ENCODE results near the gene NKX2-3.

NKX2-3 gene

DNA sequence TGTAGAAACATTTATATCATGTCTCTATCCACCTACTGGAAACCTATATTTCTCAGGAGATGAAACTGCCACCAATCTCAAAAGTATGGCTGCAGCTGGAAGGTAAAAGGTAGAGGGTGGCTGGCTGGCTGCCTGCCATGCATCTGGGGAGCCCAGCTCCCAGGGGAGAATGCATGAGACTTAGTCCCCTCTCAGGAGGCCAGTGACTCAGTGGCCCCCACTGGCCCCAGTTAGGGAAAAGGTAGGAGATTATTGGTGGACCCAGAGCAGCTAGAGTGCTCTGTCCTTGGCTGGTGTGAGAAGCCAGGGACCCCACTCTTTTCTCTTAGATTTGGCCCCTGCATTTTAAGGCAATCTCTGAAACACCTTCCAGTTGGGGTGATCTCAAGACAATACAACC is 6.8 kb upstream of the NKX2-3 start:
- intact Hi-C loops (cut with DNase I) = no loop called here
- DNase-seq = no peak

DNA sequence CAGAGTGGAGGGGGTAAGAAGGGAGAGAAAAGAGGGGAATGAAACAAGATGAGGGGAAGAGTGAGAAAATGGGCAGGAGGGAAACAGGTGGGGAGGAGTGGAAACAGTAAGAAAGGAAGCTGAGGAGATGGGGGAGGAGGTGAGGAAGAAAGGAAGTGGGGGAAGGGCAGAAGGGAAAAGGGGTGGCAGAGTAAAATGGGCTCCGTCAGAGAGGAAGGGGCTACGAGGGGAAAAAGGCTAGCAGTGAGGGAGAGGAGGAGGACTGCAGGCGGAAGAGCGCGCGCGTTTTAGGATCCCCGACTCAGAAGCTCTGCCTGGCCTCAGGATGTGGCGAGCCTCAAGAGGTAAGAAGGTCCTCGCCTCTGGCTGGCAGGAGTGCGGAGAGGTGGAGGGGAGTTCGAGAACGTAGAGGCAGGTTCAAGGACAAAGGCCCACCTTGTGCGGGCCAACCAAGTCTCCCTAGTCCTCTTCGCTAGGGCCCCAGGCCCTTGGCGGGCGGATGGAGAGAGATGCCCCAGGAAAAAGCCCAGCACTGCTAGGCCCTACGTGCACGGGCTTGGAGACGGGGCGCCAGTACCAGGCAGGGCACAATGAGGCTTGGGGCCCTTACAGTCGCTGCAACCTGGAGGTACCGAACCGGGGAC is 5.8 kb upstream of the NKX2-3 start:
- no peak for DNase-seq
- intact Hi-C loops (cut with DNase I) = no loop called here

DNA sequence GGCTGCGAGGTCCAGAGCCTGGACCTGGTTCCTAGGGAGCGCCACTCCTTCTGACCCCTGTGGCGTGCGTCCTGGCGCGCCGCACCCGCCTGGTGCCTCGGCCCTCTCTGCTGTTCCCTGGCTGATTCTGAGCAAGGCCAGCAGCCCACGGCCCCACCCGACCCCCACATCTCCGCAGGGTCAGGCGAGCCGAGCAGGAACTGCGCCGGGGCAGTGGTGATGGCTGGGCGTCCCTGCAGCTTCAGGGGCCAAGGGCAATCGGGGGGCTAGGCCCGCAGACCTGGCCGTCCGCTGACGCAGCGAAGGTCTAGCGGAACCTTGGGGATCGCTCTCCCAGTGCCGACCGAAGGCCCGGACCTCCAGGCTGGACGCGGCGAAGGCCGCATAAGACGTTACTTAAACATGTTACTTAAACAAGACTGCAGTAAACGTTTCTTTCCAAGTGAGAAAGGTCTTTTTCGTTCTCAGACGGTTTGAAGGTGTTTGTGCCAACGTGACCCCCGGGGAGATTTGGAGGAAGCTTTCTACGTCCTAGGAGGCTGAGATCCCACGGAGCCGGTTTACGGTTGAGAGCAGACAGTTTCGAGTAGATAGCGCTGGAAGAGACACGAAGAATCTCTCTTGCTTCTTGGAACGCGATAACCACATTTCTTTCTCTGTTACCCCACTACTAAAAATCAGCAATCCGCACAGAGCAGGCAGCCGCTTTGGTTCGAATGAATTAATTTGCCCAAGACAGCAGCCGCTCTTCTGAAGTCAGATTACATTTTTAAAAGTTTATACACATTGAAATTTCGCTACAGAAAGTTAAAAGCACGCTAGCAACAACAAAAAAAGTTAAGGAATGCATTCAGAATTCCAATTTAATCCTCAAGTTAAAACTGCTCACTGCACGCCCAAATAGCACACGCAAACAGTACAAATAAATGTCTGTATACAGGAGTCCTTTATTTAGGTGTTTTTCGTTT is 4.9 kb upstream of the NKX2-3 start:
- no peak for DNase-seq
- intact Hi-C loops (cut with DNase I) = no loop called here

DNA sequence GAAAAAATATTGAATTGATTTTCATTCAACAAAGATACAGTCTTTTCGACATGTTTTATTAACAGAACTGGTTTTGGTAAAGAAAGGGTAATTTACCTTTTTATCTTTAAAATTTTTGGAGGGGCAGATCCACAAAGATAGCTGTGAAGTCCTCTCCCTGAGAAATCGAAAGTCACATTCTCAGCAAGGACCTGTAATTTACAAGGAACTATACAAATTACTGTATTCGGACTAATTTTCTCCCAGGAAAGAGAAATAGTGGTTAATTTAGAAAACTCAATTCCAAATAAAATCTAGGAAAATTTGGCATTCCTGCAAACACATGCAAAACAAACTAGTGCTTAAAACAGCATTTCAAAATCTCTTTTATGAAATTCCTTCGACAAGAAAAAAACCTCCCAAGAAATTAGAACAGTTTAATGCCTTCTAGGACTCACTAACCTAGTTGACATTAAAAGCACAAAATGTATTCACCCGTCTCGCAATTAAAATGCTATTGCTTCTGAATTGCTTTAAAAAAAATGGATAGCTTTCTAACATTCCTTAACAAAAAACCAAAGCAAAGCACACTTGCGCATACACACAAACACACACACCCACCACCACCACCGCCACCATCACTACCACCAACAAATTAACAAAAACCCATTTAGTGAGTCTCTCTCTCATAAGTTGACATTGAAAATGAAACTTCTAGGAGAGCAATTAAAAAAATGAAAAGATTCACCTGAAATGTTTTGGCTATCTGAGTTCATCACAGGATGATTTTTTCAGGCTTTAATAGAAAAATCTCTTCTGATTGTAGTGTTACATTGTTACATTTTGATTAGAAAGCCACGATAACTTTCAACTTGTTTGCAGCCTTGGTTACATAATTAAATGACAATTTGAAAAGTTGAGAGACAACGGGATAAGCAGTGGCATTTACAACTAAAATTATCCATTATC is 4.0 kb upstream of the NKX2-3 start:
- intact Hi-C loops (cut with DNase I) = no loop called here
- no peak for DNase-seq

DNA sequence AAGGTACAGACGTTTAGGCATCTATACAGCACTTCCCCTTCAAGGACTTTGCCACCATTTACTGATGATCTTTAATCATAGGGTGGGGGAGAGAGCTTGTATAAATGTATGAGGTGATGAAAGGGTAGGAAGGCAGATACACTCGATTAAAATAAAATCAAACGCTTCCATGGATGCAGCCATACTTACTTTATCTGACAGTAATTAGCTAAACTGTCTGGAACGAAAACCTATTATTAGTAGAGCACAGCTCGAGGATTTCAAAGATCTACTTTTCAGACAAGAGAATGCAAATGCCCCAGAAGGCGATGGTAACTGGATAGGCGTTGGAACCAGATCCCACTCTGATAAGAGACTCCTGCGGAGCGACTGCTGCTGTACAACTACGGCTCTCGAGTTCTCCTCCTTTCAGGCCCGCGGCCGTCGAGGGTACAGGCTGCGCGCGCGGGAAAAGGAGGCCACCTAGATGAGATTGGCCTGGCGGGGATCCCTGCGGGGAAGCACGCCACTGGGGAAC is 3.1 kb upstream of the NKX2-3 start:
- intact Hi-C loops (cut with DNase I) = no loop called here
- no peak for DNase-seq

DNA sequence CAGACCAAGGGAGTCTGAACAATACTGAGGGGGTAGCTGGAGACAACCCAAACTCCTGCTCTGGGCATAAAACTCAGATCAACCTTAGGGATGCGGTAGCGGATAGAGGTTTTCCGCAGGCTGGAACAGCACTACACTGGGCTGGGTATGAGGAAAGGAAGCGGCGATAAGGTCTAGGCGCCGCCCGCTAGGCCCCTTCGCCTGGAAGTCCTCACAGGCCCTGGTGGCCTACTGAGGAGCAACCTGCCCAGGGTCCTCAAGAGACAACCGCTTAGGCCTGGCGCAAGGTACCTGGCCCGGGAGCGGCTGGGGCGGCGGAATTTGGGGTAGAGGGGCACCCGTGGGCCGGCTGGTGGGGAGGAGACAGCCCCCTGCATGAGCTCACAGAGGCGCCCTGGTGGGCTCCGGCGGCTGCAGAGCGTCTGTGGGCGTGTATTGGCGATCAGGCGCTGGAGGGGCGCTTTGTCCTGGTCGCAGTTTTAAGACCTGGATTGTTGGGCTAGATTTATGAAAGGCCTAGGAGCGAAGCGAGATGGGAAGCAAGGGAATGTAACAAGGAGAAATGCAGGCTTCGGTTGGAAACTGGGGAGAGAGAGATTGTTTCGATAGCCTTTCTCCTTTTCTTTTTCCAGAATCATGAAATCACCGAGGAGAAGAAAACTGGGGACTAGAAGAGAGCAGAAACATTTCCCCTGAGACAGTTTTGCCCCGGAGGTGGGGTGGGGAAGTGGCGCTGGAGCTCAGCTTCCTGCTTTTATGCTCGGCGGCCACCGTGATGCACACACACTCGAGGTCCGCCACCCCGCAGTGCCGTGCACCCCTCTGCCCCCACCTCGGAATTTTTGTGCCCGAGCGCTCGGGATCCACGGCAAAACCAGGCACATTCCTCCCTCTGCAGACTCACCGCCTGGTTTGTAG is 2.4 kb upstream of the NKX2-3 start:
- intact Hi-C loops (cut with DNase I) = no loop called here
- DNase-seq = no peak

DNA sequence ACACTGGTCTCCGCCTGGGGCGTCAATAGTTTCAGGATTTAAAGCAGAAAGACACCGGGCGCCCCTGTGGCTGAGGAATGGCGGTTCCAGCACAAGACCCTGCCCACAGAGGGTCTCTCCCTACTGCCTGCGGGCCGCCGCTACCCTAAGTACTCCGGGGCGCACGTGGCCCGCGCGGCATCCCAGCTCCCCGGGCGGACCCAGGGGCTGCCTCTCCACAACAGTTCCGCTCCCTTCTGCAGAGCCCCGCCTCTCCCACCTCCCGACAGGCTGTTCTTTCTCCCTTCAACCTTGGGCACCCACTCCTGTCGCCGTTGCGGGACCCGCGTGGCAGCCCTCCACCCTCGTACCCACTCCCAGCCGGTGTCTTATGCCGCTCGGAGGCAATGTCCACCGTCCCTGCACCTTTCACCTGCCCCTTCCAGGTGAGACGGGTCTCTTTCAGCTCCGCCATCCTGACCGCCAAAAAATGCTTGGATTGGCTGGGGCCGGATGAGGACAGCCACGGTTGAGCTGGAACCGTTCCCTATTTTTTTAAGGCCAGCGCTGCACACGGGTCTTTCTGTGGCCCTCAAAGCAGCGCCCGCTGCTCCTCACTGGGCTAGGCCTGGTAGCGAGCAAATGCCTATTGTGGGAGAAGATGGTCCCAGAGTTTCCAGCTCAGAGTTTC is 1.6 kb upstream of the NKX2-3 start:
- DNase-seq = no peak
- intact Hi-C loops (cut with DNase I) = no loop called here

DNA sequence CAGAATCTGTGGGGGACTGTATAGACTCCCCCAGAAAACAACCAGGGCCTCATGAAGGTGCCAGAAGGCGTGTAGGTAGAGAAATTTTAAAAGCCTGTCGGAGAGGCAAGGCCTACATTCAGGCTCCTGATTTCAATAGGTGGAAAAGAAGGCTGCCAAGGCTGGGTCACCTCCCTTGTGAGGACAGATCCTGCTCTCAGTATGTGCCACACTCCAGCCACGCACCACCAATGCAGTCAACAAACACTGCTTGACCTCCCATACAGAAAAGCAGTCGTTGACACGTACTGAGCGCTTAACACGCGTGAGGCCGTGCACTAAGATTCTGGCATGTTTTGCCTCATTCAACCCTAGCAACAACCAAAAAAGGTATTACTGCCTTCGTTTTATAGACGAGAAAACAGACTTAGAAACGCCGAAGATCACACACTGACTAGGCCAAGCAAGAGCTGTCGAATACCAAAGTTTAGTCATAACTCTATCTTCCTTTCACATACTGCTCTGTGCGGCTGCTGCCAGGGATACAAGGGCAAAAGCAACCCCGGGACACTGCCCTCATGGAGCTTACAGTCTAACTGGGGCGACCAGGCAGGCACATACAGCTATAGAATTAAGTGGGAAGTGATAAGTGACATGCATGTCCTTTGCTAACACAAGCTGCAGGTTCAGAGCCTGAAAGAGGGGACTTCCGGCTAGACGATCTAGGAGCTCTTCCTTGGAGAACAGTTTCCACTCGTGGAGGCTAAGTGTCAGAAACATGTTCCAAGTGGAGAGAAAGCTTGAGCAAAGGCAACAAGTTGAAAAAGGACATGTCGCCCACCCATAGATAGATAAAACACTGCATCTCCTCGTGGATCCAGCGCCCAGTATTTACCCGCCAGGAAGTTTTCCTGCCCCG is 797 bp upstream of the NKX2-3 start:
- no peak for DNase-seq
- intact Hi-C loops (cut with DNase I) = no loop called here

DNA sequence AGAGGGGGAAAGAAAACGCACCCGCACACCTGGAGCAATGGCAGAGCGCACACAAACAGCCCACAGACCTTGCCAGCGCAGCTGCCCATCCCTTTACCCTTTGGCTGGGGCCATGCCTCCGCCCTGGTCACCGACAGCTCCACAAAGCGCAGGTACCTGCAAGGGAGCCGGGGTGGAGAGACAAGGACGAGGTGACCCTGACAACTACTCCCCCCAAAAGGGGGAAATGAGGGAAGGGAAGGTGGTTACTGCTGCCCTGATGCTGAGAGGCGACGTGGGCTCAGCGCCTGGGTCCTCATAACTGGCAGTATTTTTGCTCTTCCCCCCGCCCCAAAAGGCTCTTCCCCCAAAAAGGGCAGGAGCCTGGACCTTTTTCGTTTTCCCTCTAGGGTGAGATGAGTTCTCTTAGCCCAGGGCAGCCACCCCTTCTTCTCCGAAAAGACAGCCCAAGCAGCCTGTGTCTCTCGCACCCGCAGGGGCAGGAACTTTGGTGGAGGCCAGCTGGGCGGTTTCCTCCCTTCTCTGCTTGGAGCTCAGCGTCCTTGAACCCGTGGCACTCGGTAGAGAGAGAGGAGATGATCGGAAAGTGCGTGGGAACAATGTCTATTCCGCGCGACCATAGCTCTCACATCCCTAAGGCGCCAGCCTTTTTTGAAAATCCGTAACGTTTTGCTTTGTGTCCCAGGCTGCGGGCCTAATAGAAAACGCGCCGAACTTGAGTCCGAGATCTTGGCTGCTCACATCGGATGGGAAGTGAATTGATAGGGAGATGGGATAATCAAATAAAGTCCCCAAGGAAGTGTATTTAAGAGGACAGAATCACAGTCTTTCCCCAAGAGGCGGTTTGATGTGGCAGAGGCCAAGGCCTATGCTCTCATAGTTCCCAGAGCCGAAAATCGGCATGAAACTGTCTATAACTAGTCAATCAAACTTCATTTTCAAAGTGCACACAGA is 1.0 kb downstream of the NKX2-3 start:
- no peak for DNase-seq
- intact Hi-C loops (cut with DNase I) = no loop called here

DNA sequence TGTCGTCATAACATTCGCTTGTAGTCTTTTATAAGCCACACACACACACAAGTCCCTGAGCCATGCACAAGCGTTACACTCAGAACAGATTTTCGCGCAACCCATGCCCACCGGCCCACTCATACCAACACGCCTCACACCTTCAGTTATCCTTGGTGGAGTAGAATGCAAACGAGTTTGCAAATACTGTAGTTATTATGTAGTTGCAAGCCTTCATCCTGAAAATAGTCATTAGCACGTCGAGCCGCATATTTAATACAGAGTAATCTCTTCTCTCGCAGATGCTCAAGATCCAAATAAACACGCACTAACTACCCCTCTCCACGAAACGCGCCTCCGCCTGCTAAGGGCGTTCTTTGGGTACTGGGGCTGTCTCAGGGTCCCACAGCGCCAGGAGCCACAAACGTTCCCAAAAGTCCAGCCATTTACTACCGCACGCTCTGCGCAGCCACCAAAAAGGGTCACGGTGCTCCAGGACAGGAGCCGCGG is 1.8 kb downstream of the NKX2-3 start:
- no peak for DNase-seq
- intact Hi-C loops (cut with DNase I) = no loop called here

DNA sequence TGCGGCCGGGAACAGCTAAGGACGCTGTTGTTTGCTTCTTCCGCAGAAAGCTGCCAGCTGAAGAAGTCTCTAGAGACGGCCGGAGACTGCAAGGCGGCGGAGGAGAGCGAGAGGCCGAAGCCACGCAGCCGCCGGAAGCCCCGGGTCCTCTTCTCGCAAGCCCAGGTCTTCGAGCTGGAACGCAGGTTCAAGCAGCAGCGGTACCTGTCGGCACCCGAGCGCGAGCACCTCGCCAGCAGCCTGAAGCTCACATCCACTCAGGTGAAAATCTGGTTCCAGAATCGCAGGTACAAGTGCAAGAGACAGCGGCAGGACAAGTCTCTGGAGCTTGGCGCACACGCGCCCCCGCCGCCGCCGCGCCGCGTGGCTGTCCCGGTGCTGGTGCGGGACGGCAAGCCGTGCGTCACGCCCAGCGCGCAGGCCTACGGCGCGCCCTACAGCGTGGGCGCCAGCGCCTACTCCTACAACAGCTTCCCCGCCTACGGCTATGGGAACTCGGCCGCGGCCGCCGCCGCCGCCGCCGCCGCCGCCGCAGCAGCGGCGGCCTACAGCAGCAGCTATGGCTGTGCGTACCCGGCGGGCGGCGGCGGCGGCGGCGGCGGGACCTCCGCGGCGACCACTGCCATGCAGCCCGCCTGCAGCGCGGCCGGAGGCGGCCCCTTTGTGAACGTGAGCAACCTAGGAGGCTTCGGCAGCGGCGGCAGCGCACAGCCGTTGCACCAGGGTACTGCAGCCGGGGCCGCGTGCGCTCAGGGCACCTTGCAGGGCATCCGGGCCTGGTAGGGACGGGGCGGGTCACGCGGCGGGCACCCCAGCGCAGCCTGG is 2.4 kb downstream of the NKX2-3 start:
- intact Hi-C loops (cut with DNase I) = no loop called here
- peak in 1 of 10 donors; percentile 54 for DNase-seq

DNA sequence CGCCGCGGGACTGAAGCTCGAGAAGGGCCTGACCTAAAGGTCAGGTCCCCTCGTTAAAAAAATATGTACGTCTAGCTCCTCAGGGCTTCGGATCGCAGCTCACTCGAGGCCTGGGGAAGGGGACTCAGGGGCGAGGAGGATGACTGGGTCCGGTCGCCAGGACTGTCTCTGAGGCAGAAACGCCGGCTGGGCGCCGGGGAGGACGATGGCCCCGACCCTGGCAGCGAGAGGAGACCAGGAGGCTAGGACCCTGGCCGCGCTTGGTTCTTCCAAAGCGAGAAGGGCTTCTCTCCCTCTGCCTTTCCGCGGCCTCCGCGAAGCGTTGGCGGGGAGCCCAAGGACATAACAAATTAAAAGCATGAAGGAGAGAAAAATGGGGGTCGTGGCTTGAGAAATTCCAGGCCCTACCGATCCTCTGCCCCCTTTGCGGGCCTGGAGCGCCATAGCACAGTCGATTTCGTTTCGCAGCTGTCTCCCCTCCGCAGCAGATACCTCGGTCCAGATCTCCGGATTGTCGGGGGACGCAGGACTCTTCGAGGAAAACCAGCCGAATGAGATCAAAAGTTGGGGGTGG is 3.1 kb downstream of the NKX2-3 start:
- intact Hi-C loops (cut with DNase I) = no loop called here
- peak in 1 of 10 donors; percentile 67 for DNase-seq

DNA sequence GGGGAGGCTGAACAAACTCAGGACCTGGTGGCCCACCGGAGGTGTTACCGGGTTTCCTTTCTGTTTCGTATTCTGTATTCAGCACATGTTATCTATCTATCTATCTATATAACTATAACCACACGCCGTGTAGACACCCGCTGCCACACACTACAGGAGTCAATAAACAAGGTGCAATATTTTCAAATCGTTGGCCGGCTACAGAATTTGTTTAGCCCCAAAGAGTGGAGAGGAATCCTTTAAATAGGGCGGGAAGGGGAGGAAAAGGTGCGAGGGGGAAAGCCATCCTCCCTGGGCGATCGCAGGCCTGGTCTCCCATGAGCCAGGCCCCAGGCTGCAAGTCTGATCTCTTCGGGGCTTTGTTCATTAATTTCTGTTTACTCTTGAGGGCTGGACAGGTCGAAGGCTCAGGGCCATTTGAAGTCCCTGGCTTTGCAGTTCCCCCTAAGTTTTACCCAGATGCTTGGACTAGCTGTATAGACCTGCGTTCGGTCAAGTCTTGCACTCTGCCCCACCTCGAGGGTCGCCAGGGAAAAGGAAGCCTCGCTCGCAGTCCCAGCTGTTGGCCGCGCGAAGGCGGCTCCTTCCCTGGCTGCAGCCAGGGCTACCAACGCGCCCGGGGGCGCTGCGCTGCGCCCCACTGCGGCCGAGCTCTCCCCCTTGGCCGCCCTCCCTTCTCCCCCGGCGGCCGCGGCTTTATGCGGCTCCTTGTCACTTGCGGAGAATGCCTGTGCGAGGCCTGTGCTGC is 3.8 kb downstream of the NKX2-3 start:
- no peak for DNase-seq

DNA sequence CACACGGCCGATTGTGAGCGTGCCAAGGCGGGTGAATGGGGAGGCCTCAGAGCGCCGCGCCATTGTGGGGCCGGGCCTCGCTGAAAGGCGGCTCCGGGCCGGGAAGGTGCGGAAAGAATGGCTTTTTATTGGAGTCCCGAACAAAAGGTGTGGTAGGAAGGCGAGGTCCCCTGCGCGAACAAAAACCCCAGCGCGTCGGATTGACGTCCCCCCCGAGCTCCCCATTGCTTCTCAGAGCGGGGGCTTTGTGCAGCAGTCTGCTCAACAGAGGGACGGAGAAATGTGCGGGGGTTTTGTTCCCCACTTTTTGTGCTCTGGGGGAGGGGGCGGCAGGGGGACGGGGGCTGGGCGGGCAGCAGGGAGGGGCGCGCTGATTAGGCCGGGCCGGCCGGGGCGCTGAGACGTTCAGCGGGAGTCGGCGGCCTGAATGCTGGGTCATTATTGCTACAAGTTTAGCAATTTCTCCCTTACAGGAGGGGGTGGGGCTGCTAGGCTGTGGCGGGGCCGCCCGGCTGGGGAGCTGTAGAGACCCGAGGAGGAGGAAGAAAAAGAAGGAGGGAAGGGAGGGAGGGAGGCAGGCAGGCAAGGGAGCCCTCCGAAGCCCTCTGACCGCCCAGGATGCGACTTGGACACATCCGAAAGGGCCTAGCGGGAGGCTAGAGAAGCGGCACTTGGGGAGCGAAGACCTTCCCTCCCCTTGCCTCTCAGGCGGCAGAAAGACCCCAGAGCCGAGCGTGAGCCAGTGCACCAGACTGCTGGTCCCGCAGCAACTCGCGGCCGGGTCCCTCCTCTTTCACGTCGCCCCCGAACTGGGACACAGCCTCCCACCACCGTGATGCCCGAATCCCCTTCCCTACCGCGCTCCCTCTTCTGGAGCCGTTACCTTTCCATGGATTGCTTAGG is 4.6 kb downstream of the NKX2-3 start:
- intact Hi-C loops (cut with DNase I) = no loop called here
- DNase-seq = no peak

More for the DNA sequence above, 3.8 kb downstream of the NKX2-3 start:
- intact Hi-C loops (cut with DNase I) = no loop called here

Data from posterior cingulate gyrus (tissue), 11 donors.